GM12801 (cell line): ENCODE measurements around the gene CES2.

Source experiments
- TF ChIP-seq, protein P1 (sequence below): IDR thresholded peaks from one replicate; pipeline ENCODE4 v1.5.1; 2011; ENCODE audit warnings: control low read depth; ENCODE audit not compliant: insufficient read length; ENCODE audit errors: extremely low read depth

The CES2 gene

DNA sequence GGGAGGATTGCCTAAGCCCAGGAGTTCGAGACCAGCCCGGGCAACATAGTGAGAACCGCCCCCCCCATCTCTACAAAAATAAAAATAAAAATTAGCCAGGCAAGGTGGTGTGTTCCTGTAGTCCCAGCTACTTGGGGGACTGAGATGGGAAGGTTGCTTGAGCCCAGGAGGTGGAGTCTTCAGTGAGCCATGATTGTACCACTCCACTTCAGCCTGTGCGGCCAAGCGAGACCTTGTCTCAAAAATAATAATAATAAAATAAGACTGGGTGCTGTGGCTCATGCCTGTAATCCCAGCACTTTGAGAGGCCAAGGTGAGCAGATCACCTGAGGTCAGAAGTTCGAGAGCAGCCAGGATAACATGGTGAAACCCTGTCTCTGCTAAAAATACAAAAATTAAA, 43.5 kb upstream of the CES2 start:
- TF ChIP-seq, protein P1, sequence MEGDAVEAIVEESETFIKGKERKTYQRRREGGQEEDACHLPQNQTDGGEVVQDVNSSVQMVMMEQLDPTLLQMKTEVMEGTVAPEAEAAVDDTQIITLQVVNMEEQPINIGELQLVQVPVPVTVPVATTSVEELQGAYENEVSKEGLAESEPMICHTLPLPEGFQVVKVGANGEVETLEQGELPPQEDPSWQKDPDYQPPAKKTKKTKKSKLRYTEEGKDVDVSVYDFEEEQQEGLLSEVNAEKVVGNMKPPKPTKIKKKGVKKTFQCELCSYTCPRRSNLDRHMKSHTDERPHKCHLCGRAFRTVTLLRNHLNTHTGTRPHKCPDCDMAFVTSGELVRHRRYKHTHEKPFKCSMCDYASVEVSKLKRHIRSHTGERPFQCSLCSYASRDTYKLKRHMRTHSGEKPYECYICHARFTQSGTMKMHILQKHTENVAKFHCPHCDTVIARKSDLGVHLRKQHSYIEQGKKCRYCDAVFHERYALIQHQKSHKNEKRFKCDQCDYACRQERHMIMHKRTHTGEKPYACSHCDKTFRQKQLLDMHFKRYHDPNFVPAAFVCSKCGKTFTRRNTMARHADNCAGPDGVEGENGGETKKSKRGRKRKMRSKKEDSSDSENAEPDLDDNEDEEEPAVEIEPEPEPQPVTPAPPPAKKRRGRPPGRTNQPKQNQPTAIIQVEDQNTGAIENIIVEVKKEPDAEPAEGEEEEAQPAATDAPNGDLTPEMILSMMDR, result no peak

DNA sequence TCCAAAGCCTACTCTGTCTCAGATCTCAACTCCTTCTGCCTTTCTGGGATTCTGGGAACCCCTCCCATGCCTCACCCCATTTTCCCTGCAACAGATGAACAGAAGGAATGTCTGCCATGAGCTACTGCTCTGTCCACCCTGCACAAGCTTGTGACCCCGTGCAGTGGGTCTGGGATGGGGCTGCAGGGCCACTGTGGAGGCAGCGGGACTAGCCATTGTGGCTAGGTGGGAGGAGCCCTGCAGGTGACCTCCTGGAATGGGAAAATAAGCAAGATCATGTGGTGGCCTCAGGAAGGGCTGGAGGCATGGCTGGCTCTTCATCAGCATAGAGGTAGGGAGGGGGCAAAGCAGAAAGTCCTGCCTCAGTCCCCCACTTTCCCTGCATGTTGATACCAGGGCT, 41.3 kb upstream of the CES2 start:
- TF ChIP-seq, protein P1, result no peak

DNA sequence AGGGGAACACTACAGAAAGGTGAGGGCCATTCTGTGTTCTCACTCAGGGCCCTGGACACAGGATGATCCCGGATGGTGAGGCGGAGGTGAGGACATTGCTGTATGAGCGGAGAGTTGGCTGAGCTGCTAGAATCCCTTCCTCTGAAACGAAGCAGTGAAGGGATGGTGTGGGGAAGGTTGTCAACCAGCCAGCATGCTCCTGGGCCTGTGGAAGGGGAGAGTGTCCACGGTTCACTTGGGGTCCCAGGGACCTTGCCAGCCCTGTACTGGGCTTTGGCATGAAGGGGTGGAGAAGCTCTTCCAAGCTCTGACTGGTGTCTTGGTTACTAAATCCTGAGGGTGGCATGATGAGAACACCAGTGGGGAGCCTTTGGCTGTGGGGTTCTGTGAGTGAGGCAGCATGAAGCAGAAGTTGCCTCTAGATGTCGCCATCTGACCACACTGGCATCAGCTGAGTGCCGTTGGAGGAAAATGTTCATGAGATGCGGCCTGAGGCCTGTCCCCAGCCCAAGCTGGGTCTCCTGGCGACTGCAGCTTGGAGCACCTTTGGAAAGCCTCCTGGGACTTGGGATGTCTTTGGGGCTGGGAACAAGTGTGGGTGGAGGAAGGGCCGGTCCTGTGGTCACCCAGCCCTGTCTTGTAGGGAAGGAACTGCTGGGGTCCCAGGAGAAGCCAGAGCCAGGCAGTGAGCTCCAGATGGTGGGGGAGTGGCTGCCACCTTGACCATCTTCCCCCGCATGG, 40.2 kb upstream of the CES2 start:
- TF ChIP-seq, protein P1, result peak; percentile 71

DNA sequence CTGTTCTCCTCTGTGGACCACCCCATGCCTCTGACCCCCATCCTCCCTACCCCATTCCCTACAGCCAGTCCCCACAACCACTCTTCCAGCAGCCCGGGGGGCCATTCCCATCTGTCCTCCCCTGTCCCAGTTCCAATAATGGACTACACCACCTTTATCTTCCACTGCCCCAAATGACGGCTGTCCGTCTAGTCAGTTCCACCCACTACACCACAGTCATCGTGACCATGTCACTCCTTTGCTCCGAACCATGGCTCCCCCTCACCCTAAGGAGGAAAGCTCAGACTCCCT, 39.7 kb upstream of the CES2 start:
- TF ChIP-seq, protein P1, result no peak

DNA sequence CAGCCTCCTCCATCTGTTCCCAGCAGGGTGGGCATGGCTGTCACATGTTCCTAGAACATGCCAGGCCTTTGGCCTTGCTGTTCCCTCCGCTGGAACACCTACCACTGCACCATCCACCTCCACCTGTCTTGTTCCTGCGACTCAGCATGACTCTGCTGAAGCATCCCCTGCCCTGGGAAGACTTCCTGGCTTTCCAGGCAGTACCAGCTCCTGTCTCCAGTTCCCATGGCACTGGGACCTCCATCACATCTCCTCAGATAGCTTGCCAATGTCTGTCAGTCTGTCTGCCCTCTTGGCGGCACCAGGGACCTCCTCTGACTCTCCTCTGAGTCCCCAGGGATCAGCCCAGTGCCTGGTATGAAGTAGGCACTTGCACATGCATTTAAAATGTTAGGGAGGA, 39.3 kb upstream of the CES2 start:
- TF ChIP-seq, protein P1, result no peak

DNA sequence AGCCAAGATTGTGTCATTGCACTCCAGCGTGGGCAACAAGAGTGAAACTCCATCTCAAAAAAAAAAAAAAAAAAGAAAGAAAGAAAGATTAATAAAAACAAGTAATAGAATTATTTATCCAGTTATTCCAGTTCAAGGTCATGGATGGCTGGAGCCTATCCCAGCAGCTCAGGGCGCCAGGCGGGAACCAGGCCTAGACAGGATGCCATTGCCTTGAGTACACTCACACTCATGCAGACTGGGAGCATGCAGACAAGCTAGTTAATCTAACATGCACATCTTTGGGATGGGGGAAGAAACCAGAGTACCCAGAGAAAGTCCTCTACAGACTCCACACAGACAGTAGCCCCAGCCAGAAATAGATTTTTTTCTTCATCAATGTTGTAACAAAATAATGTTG, 37.1 kb upstream of the CES2 start:
- TF ChIP-seq, protein P1, result no peak

DNA sequence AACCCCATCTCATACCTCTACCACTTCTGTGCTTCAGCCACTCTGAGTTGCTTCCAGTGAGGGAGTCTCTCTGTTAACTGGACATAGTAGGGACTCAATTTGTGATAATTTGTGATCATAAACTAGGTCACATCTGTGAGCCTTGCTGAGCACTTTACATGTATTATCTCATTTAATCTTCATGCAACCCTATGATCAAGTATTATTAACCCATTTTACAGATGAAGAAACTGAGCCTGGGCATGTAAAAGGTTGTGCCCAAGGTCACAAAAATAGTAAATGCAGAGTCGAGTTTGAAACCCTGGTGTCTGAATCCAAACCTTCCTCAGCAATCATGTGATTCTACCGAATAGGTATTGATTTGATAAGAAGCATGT, 36.4 kb upstream of the CES2 start:
- TF ChIP-seq, protein P1, result no peak
